HG02678 (cell line): ENCODE results near the gene ANTXR2.
A peak's percentile ranks its signal among the peaks of the same experiment; 100 is the strongest.
"Not testable (repeated sequence)": the region's sequence is repeated elsewhere in the genome, so short reads cannot be mapped to it uniquely, and the experiment has no call there.

ENCODE experiments used
- ATAC-seq: cut with Tn5 transposase; IDR thresholded peaks from one replicate; pipeline ENCODE4 v1.9.1; 2021; ENCODE audit warnings: mild to moderate bottlenecking, moderate library complexity; ENCODE audit not compliant: unreplicated experiment

Gene ANTXR2

DNA sequence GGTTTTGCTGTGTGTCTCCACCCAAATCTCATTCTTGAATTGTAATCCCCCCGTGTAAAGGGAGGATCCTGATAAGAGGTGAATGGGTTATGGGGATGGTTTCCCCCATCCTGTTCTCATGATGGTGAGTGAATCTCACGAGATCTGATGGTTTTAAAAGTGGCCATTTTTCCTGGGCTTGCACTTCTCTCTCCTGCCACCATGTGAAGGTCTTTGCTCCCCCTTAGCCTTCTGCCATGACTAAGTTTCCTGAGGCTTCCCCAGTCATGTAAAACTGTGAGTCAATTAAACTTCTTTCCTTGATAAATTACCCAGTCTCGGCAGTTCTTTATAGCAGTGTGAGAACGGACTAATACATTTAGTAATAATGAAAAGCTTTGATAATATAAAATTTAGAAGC is 46.9 kb downstream of the ANTXR2 start:
- no peak for ATAC-seq

DNA sequence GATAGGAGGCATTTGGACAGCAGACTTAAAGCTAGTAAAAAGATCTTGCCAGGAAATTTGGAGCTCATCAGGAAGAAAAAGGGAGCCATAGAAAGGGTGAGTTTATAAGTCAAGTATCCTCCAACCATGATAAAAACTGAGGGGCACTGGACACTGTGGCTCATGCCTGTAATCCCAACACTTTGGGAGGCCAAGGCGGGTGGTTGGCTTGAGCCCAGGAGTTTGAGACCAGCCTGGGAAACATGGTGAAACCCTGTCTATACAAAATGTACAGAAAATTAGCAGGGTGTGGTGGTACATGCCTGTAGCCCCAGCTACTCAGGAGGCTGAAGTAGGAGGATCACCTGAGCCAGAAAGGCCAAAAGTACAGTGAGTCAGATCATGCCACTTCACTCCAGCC is 48.7 kb downstream of the ANTXR2 start:
- ATAC-seq = no peak

GRCh38 chr4:80022282-80022681 is 50.7 kb downstream of the ANTXR2 start:
- ATAC-seq = no peak

- ATAC-seq = peak; percentile 61
These were observed 55.7 kb downstream of the ANTXR2 start for GRCh38 chr4:80017125-80017854.

DNA sequence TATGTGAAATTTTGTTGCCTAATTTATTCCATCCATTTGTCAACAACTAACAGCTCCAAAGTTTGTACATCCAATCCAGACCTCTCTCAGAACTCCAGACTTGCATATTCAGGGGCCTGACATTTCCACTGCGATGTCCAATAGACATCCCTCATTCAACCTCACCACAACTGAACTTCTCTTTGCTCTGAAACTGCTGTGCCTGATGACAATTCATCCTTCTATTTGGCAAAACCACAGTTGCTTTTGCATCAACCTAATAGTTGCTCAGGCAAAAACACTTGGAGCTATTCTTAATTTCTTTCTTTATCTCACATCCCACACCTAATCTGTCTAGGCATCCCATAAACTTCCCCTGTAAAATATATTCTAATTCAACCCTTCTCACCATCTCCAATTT is 56.5 kb downstream of the ANTXR2 start:
- ATAC-seq = no peak

- ATAC-seq = no peak
These were observed 57.4 kb downstream of the ANTXR2 start for GRCh38 chr4:80015407-80016189.

DNA sequence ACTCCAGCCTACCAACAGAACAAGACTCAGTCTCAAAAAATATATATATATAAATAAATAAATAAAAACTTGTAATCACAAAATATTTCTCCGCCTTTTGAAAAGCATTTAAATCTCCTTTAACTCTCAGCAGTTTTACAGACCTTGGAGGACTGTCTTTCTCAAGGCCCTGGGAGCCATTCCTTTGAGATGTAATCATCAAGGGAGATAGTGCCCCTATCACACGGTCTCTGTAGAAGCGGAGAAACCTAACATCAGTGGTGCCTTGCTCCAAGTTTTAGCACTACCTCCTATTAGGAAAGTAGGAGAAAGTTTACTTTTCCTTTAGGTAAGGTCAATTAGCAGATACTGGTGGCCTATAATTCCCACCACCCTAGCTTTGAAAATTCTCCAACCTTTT is 58.5 kb downstream of the ANTXR2 start:
- ATAC-seq = no peak

DNA sequence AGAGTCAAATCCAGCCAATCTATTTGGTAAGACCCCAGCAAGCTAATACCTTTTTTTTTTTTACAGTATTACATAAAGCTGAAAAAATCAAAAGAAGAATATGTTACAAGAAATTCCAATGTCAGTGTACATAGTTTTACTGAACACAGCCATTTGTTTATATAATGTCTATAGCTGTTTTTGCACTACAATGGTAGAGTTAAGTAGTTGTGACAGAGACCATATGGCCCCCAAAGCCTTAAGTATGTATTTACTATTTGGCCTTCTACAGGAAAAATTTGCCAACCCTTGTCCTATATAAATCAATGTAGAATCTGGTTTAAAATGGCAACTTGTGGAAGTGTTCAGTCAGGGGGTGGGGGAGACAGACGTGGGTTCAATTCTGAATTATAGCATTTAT is 60.7 kb downstream of the ANTXR2 start:
- ATAC-seq = no peak

DNA sequence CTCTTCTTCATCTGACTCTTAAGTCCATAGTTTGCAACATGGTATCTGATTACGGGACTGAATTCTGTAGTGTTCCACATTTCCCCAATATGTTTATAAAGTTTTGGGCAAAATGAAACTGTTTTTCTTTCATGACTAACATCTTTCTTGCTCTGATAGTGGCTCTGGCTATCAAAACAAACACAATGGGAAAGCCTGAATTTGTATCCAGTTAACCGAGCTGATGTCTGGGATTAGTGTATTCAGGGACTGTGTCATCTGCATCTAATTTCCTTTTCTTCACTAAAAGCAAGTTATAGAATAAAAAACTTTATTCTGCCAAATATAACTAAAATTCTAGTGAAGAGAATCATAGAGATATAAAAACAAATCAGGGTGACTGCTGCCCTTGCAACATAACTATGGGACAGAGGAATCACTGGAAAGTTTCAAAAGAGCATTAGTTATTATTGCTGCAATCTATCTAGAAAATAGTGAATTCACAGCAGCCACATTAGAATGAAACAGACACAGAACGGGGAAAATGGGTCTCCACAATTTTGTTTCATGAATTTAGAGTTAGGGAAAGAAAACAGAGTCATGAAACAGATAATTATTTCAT is 61.3 kb downstream of the ANTXR2 start:
- ATAC-seq = no peak

DNA sequence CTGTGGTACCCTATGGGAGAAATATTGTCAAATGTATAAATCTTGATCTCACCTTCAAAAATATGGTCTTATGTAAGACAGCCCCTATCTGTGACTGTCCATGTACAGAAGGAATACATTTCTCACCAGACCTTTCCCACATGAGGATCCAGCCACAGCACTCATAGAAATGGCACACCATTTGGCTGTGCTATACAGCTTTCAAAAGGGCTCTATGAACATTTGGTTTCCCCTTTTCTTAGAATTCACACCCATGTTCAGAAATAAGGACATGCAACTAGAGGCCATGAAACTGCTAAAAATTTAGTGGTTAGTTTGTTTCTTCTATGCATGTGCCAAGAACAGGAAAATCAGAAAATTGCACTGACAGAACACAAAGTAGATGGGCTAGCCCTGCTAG is 62.7 kb downstream of the ANTXR2 start:
- ATAC-seq = no peak

DNA sequence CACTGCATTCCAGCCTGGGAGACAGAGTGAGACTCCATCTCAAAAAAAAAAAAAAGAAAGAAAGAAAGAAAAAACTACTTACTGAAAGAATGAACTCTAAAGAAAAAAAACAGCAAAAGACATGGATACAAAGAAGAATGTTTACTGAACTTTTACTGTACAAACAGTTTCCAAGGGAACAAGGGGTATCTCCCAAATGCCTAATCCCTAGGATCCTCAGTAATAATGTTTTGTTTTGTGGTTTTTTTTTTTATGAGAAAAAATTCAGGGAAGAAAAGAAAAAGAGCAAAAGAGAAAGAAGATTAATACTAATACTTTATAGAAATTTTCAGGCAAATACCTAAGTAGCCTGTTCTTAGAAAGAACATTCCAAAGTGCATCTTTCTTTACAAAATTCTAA is 63.2 kb downstream of the ANTXR2 start:
- no peak for ATAC-seq

DNA sequence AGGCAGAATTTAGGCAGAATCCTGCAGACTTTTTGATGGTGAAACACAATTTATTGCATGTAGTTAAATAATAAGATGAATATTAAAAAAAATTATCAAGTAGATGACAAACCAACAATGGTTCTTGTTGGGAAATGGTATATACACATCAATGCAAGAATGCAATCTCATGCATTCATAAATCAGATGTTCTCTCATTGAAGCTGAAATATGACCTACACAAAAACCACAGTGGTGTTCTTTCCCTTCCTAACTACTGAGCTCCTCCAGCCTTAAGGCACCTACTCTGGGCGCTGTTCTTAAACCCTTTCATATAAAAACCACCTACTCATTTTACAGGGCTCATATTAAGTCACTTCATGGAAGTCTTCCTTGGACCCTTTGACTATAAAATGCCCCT is 64.1 kb downstream of the ANTXR2 start:
- ATAC-seq = no peak

DNA sequence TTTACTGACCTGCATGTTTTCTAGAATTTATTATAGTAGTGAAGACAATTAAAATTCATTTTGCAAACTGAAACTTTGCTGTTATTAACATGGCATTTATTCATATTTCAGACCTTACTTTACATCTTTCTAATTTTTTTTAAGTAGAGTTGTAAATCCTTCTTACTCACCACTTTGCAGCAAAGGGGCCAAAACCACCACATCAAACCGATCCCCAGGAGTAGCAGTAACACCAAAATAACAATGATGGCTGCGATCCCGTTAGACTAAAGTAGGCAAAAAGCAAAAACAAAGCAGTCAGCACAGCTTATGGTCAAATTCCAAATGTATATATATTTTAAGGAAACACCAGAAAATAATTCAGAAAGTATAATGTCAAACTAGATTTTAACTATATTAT is 64.7 kb downstream of the ANTXR2 start:
- no peak for ATAC-seq

- ATAC-seq = peak; percentile 76
These were observed 65.3 kb downstream of the ANTXR2 start for GRCh38 chr4:80007745-80008149.

DNA sequence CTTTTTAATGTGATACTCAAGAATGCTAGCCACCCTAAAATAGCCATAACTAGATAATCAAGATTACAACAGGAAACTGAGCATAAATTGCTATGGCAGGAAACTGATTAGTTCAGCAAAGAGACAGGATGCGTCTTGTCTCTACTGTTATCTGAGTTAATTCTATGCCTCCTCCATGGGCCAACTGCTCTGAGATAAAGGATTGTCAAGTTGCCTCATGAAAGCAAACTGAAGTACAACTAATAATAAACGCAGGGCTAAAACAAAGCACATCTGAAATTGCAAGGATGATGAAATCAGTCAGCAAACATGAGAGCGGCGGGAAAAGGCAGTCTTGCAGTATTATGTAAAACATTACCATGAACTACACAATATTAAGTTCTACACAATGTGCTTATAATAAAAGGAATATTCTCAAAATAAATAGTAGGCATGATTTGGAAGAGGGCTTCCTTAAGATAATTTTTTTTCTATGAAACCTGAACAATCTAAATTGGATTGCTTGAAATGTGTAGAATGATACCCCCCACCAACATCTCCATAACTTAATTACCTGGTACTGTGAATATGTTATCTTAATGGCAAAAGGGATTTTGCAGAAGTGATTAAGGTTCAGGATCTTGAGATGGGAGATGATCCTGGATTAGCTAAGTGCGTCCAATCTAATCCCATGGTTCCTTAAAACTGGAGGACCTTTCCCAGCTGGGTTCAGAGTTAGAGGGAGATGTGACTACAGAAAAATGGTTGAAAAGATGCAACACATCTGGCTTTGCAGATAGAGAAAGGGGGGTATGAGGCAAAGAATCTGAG is 65.9 kb downstream of the ANTXR2 start:
- ATAC-seq = no peak

- no peak for ATAC-seq
These were observed 67.2 kb downstream of the ANTXR2 start for GRCh38 chr4:80005863-80006262.

DNA sequence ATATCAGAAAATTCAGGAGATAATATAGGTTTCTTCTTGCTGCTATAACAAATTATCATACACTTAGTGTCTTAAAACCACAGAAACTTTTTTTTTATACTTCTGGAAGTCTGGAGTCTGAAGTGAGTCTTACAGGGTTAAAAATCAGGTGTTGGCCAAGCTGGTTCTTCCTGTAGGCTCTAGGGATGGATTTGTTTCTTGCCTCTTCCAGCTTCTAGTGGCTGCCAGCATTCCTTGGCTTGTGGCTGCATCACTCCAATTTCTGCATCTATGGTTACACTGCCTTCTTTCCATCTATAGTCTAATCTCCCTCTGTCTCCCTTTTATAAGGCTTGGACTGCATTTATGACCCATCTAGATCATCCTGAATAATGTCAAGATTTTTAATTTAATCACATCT is 68.7 kb downstream of the ANTXR2 start:
- no peak for ATAC-seq

DNA sequence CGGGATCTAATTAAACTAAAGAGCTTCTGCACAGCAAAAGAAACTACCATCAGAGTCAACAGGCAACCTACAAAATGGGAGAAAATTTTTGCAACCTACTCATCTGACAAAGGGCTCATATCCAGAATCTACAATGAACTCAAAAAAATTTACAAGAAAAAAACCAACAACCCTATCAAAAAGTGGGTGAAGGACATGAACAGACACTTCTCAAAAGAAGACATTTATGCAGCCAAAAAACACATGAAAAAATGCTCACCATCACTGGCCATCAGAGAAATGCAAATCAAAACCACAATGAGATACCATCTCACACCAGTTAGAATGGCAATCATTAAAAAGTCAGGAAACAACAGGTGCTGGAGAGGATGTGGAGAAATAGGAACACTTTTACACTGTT is 70.5 kb downstream of the ANTXR2 start:
- ATAC-seq = not testable (repeated sequence)

GRCh38 chr4:79999048-79999447 is 74.0 kb downstream of the ANTXR2 start:
- not testable (repeated sequence) for ATAC-seq

GRCh38 chr4:79998201-79998600 is 74.8 kb downstream of the ANTXR2 start:
- ATAC-seq = no peak

GRCh38 chr4:79996851-79997250 is 76.2 kb downstream of the ANTXR2 start:
- no peak for ATAC-seq
